Neuronal stem cell (in vitro differentiated cells): ENCODE measurements around the gene RPL13A.
"Not testable (repeated sequence)": the region's sequence is repeated elsewhere in the genome, so short reads cannot be mapped to it uniquely, and the experiment has no call there.

Experiments used
- DNase-seq: peaks from one replicate; pipeline ENCODE4 v3.0.0-alpha.2; 2013; ENCODE audit warnings: low spot score
- H2AFZ ChIP-seq: one replicate; pipeline ENCODE4 v1.6.1; 2013; ENCODE audit warnings: mild to moderate bottlenecking, low read length, inconsistent platforms
- H2AK5ac ChIP-seq: 2 replicates; pipeline ENCODE4 v1.6.1; 2013; ENCODE audit warnings: low read depth, mild to moderate bottlenecking, inconsistent platforms, low read length, moderate library complexity, mixed read lengths
- H2BK120ac ChIP-seq: 2 replicates; pipeline ENCODE4 v1.6.1; 2013; ENCODE audit warnings: low read depth, mild to moderate bottlenecking, inconsistent platforms, low read length, moderate library complexity, mixed read lengths
- H2BK12ac ChIP-seq: one replicate; pipeline ENCODE4 v1.6.1; 2013; ENCODE audit warnings: low read length, inconsistent platforms
- H2BK15ac ChIP-seq: 2 replicates; pipeline ENCODE4 v1.6.1; 2013; ENCODE audit warnings: mild to moderate bottlenecking, low read length, inconsistent platforms, mixed read lengths
- H2BK5ac ChIP-seq: one replicate; pipeline ENCODE4 v1.6.1; 2013; ENCODE audit warnings: inconsistent platforms, mild to moderate bottlenecking, low read length, moderate library complexity
- H3K14ac ChIP-seq: one replicate; pipeline ENCODE4 v1.6.1; 2013; ENCODE audit warnings: low read length, inconsistent platforms
- H3K18ac ChIP-seq: 2 replicates; pipeline ENCODE4 v1.6.1; 2013; ENCODE audit warnings: low read length, inconsistent platforms
- H3K23ac ChIP-seq: 2 replicates; pipeline ENCODE4 v1.6.1; 2013; ENCODE audit warnings: low read depth, mild to moderate bottlenecking, mixed read lengths, low read length, inconsistent platforms; ENCODE audit not compliant: poor library complexity
- H3K27ac ChIP-seq: replicated peaks from 3 replicates; pipeline ENCODE4 v1.5.1; 2013; ENCODE audit warnings: low read length, inconsistent platforms
- H3K27me3 ChIP-seq, 3 experiments: 2 replicates each; pipeline ENCODE4 v1.6.1; 2013; ENCODE audit warnings: low read length in 3 of 3, mild to moderate bottlenecking in 2 of 3, inconsistent platforms in 1 of 3, low read depth in 1 of 3, mixed read lengths in 1 of 3, moderate library complexity in 1 of 3; ENCODE audit not compliant: control insufficient read depth in 3 of 3, insufficient read depth in 3 of 3
- H3K36me3 ChIP-seq, 2 donors: replicated peaks in 1 of 2; 2 replicates each; pipeline ENCODE4 v1.6.1; 2013; ENCODE audit warnings: low read length in 2 of 2; ENCODE audit not compliant: control insufficient read depth in 2 of 2, insufficient read depth in 2 of 2
- H3K4ac ChIP-seq: 2 replicates; pipeline ENCODE4 v1.6.1; 2013; ENCODE audit warnings: inconsistent platforms, mild to moderate bottlenecking, low read length, moderate library complexity
- H3K4me1 ChIP-seq, 2 donors: 1 replicate in 1 of 2; 2 replicates in 1 of 2; pipeline ENCODE4 v1.6.1; 2013; ENCODE audit warnings: low read length in 2 of 2, low read depth in 1 of 2; ENCODE audit not compliant: control insufficient read depth in 2 of 2, insufficient read depth in 1 of 2
- H3K4me2 ChIP-seq: one replicate; pipeline ENCODE4 v1.6.1; 2013; ENCODE audit warnings: mild to moderate bottlenecking, low read length, inconsistent platforms; ENCODE audit not compliant: insufficient read depth, poor library complexity, severe bottlenecking
- H3K4me3 ChIP-seq, 2 donors: 2 replicates each; pipeline ENCODE4 v1.5.1; 2013; ENCODE audit warnings: low read length in 2 of 2, mild to moderate bottlenecking in 2 of 2, inconsistent platforms in 1 of 2, moderate library complexity in 1 of 2
- H3K79me1 ChIP-seq: one replicate; pipeline ENCODE4 v1.6.1; 2013; ENCODE audit warnings: low read depth, mild to moderate bottlenecking, inconsistent platforms, low read length, moderate library complexity
- H3K9ac ChIP-seq: one replicate; pipeline ENCODE4 v1.6.1; 2013; ENCODE audit warnings: mild to moderate bottlenecking, low read depth, low read length, inconsistent platforms; ENCODE audit not compliant: poor library complexity
- H3K9me3 ChIP-seq, 2 donors: replicated peaks in 1 of 2; 2 replicates each; pipeline versions ENCODE3 to v1.6.1; 2013; ENCODE audit warnings: low read length in 2 of 2, mild to moderate bottlenecking in 2 of 2, inconsistent platforms in 1 of 2, low read depth in 1 of 2, mixed read lengths in 1 of 2, moderate library complexity in 1 of 2; ENCODE audit not compliant: control insufficient read depth in 2 of 2, insufficient read depth in 1 of 2
- H4K8ac ChIP-seq: one replicate; pipeline ENCODE4 v1.6.1; 2013; ENCODE audit warnings: low read depth, mild to moderate bottlenecking, inconsistent platforms, low read length, moderate library complexity
- H4K91ac ChIP-seq: one replicate; pipeline ENCODE4 v1.6.1; 2013; ENCODE audit warnings: low read length, low read depth, mild to moderate bottlenecking, inconsistent platforms; ENCODE audit not compliant: poor library complexity
- WGBS, 2 donors: extraction: QIAGEN DNeasy Blood & Tissue Kit; methylation state at CpG; one replicate each; pipeline ENCODE4 v1.1.7; 2013; ENCODE audit warnings: missing lambda C conversion rate in 2 of 2, mixed read lengths in 1 of 2; ENCODE audit not compliant: insufficient read length in 2 of 2, insufficient replicate concordance in 1 of 2; ENCODE audit errors: extremely low coverage in 2 of 2; 5-methylcytosine and 5-hydroxymethylcytosine counted together

RPL13A gene

DNA sequence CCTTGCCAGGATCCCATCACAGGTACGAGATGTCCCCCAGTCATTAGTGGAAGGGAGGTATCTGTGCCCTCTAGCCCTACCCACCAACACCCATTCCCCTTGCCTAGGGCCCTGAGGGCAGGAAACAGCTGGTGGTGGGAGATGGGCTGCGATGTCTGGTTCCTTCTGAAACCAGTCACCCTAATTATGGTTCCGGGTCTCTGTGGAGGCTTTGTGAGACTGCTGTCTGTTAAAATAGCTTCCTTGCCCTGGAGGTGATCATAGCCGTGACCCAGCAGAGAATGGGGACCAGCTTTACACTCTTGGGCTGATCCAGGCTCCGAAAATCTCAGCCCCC lies 28.9 kb upstream of the RPL13A start:
- no peak overlapping the region for H2BK120ac ChIP-seq
- H4K91ac ChIP-seq = no peak overlapping the region
- no peak overlapping the region for H2AK5ac ChIP-seq
- H3K9ac ChIP-seq = peak overlapping the region; percentile 70
- H2BK5ac ChIP-seq = no peak overlapping the region
- WGBS, 2 donors = no CpG with 5 or more reads among the region's 5 CpGs
- no peak overlapping the region for H3K14ac ChIP-seq
- H2BK15ac ChIP-seq = no peak overlapping the region
- no peak overlapping the region for H3K4me3 ChIP-seq
- no peak overlapping the region for H2AFZ ChIP-seq
- no peak for DNase-seq
- H4K8ac ChIP-seq = no peak overlapping the region
- no peak overlapping the region for H3K4ac ChIP-seq
- H3K27ac ChIP-seq = no peak overlapping the region
- no peaks in the 10 kb centered on the region for H3K79me1 ChIP-seq
- H2BK12ac ChIP-seq = no peak overlapping the region
- no peaks in the 10 kb centered on the region for H3K27me3 ChIP-seq
- H3K36me3 ChIP-seq = peaks cover 7 to 38% of the 10 kb centered on the region in 2 donors
- H3K4me2 ChIP-seq = no peak overlapping the region
- no peaks in the 10 kb centered on the region for H3K9me3 ChIP-seq
- H3K18ac ChIP-seq = no peak overlapping the region
- H3K23ac ChIP-seq = no peak overlapping the region
- peaks cover 0 to 1% of the 10 kb centered on the region in 2 donors for H3K4me1 ChIP-seq

DNA sequence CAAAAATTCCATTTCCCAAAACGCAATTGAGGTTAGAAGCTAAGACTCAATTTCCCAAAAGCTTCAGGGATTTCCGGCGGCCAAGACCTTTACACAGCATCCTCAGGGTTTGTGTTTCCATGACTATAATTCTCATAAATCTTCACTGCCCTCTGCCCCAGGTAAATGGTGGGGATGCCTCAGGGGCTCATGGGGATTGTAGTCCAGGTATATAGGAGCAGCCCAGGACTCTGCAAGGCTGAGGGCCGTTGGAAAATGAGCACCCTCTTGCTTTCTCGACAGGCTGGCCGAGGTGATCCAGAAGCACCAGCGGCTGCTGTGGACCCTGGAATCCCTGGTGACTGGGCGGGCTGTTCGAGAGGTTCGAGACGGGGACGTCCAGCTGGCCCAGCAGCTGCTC lies 28.0 kb upstream of the RPL13A start:
- no peak overlapping the region for H2AK5ac ChIP-seq
- H3K14ac ChIP-seq = no peak overlapping the region
- peak overlapping the region; percentile 11 for H3K4me2 ChIP-seq
- H3K27me3 ChIP-seq = no peaks in the 10 kb centered on the region
- H2BK15ac ChIP-seq = no peak overlapping the region
- H3K79me1 ChIP-seq = no peaks in the 10 kb centered on the region
- no peak overlapping the region for H2AFZ ChIP-seq
- no peak overlapping the region for H3K4me3 ChIP-seq
- no peak overlapping the region for H2BK12ac ChIP-seq
- H3K9ac ChIP-seq = no peak overlapping the region
- no CpG with 5 or more reads among the region's 12 CpGs for WGBS, 2 donors
- no peak overlapping the region for H4K8ac ChIP-seq
- no peak overlapping the region for H4K91ac ChIP-seq
- H3K23ac ChIP-seq = no peak overlapping the region
- H3K36me3 ChIP-seq = peaks cover 7 to 44% of the 10 kb centered on the region in 2 donors
- H3K4ac ChIP-seq = no peak overlapping the region
- no peak for DNase-seq
- no peak overlapping the region for H2BK5ac ChIP-seq
- H2BK120ac ChIP-seq = no peak overlapping the region
- no peaks in the 10 kb centered on the region for H3K9me3 ChIP-seq
- H3K27ac ChIP-seq = no peak overlapping the region
- H3K18ac ChIP-seq = no peak overlapping the region
- H3K4me1 ChIP-seq = no peaks in the 10 kb centered on the region

DNA sequence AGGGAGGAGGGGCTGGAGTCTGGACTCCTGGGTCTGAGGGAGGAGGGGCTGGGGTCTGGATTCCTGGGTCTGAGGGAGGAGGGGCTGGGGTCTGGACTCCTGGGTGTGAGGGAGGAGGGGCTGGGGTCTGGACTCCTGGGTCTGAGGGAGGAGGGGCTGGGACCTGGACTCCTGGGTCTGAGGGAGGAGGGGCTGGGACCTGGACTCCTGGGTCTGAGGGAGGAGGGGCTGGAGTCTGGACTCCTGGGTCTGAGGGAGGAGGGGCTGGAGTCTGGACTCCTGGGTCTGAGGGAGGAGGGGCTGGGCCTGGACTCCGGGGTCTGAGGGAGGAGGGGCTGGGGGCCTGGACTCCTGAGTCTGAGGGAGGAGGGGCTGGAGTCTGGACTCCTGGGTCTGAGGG lies 26.3 kb upstream of the RPL13A start:
- H2BK5ac ChIP-seq, H3K9me3 ChIP-seq, H3K27ac ChIP-seq, H3K4me1 ChIP-seq, H3K4me2 ChIP-seq, H2BK12ac ChIP-seq, H2BK15ac ChIP-seq, H3K4me3 ChIP-seq, H4K8ac ChIP-seq, H3K4ac ChIP-seq, H3K9ac ChIP-seq, H3K79me1 ChIP-seq, H2AK5ac ChIP-seq, H3K18ac ChIP-seq, H2AFZ ChIP-seq, H4K91ac ChIP-seq, H3K14ac ChIP-seq, H3K23ac ChIP-seq, DNase-seq, H3K27me3 ChIP-seq, H2BK120ac ChIP-seq: not testable (repeated sequence)
- H3K36me3 ChIP-seq = peaks cover 9 to 57% of the 10 kb centered on the region in 2 donors
- WGBS, 2 donors = no CpG with 5 or more reads among the region's 1 CpG

DNA sequence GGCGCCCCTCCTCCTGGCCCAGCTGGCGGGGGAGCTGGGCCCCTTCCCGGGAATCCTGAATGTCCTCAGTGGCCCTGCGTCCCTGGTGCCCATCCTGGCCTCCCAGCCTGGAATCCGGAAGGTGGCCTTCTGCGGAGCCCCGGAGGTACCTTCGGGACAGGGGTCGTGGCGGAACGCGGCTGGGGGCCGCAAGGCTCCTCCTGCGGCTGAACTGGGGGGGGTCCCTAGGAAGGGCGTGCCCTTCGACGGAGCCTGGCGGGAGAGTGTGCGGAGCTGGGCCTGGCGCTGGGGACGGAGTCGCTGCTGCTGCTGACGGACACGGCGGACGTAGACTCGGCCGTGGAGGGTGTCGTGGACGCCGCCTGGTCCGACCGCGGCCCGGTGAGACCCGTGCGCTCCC lies 25.8 kb upstream of the RPL13A start:
- Histone ChIP-seq H3K4me3 (no peak overlapping the region), H3K14ac (no peak overlapping the region), H4K8ac (no peak overlapping the region), H2AFZ (no peak overlapping the region), H2AK5ac (no peak overlapping the region), H3K18ac (no peak overlapping the region), H2BK12ac (no peak overlapping the region), H4K91ac (no peak overlapping the region), H3K27ac (no peak overlapping the region), H3K4ac (no peak overlapping the region), H3K36me3 (peaks cover 9 to 57% of the 10 kb centered on the region in 2 donors), H2BK5ac (no peak overlapping the region), H3K27me3 (no peaks in the 10 kb centered on the region), H3K9me3 (no peaks in the 10 kb centered on the region), H3K4me2 (no peak overlapping the region), H3K23ac (no peak overlapping the region), H2BK120ac (no peak overlapping the region), H3K4me1 (no peaks in the 10 kb centered on the region), H3K9ac (no peak overlapping the region), H3K79me1 (no peaks in the 10 kb centered on the region), H2BK15ac (no peak overlapping the region)
- no peak for DNase-seq
- no CpG with 5 or more reads among the region's 37 CpGs for WGBS, 2 donors
